ENCODE measurements around the gene CRHR1.

CRHR1 gene

GRCh38 chr17:45784741-45785479, 790 bp downstream of the CRHR1 start:
- H3K4me3 ChIP-seq (ENCODE audit: low read depth, low read length), result 0 out of 2 replicates have a peak overlapping the region, but pooled peaks have one; percentile 5
- TF ChIP-seq CTCF (IDR thresholded peaks at IDR 0.05; ENCODE audit: low read depth, low read length), result no peak

- H3K4me3 ChIP-seq (ENCODE audit: low read depth, low read length), result no peak overlapping the region
- no peak for TF ChIP-seq CTCF (IDR thresholded peaks at IDR 0.05; ENCODE audit: low read depth, low read length)
Observed at GRCh38 chr17:45785480-45786193, 1.5 kb downstream of the CRHR1 start.

GRCh38 chr17:45786349-45786748, 2.2 kb downstream of the CRHR1 start:
- TF ChIP-seq CTCF (IDR thresholded peaks at IDR 0.05; ENCODE audit: low read depth, low read length), result no peak
- no peak overlapping the region for H3K4me3 ChIP-seq (ENCODE audit: low read depth, low read length)

GRCh38 chr17:45787044-45787443, 2.9 kb downstream of the CRHR1 start:
- no peak overlapping the region for H3K4me3 ChIP-seq (ENCODE audit: low read depth, low read length)
- no peak for TF ChIP-seq CTCF (IDR thresholded peaks at IDR 0.05; ENCODE audit: low read depth, low read length)

GRCh38 chr17:45787656-45788055, 3.5 kb downstream of the CRHR1 start:
- no peak for TF ChIP-seq CTCF (IDR thresholded peaks at IDR 0.05; ENCODE audit: low read depth, low read length)
- no peak overlapping the region for H3K4me3 ChIP-seq (ENCODE audit: low read depth, low read length)

- no peak overlapping the region for H3K4me3 ChIP-seq (ENCODE audit: low read depth, low read length)
- no peak for TF ChIP-seq CTCF (IDR thresholded peaks at IDR 0.05; ENCODE audit: low read depth, low read length)
Observed at GRCh38 chr17:45788057-45788456, 3.9 kb downstream of the CRHR1 start.

- no peak overlapping the region for H3K4me3 ChIP-seq (ENCODE audit: low read depth, low read length)
- no peak for TF ChIP-seq CTCF (IDR thresholded peaks at IDR 0.05; ENCODE audit: low read depth, low read length)
Observed at GRCh38 chr17:45789874-45790273, 5.8 kb downstream of the CRHR1 start.

Measured in WI38 (cell line).